IPS DF 6.9 (cell line): ENCODE results near the gene KIRREL3.

Source experiments
- DNase-seq: peaks from one replicate; pipeline ENCODE4 v3.0.0-alpha.2; 2013; ENCODE audit warnings: low read depth, low spot score
- H3K27ac ChIP-seq: one replicate; pipeline ENCODE4 v1.5.1; 2013; ENCODE audit warnings: low read length, control low read depth
- H3K27me3 ChIP-seq: 2 replicates; pipeline ENCODE4 v1.6.1; 2013; ENCODE audit warnings: mild to moderate bottlenecking, low read length; ENCODE audit not compliant: control insufficient read depth, insufficient read depth
- H3K36me3 ChIP-seq: 2 replicates; pipeline ENCODE4 v1.6.1; 2013; ENCODE audit warnings: low read length; ENCODE audit not compliant: control insufficient read depth, insufficient read depth
- H3K4me1 ChIP-seq: 2 replicates; pipeline ENCODE4 v1.6.1; 2013; ENCODE audit warnings: low read length; ENCODE audit not compliant: control insufficient read depth, insufficient read depth
- H3K4me3 ChIP-seq: 2 replicates; pipeline ENCODE4 v1.5.1; 2013; ENCODE audit warnings: mild to moderate bottlenecking, low read length
- H3K9me3 ChIP-seq: 2 replicates; pipeline ENCODE4 v1.6.1; 2013; ENCODE audit warnings: low read length, inconsistent platforms; ENCODE audit not compliant: control insufficient read depth, insufficient read depth
- WGBS: extraction: QIAGEN DNeasy Blood & Tissue Kit; methylation state at CpG from one replicate; pipeline ENCODE4 v1.1.7; 2013; ENCODE audit warnings: mixed read lengths, missing lambda C conversion rate; ENCODE audit not compliant: insufficient read length, insufficient coverage; 5-methylcytosine and 5-hydroxymethylcytosine counted together

Gene KIRREL3

DNA sequence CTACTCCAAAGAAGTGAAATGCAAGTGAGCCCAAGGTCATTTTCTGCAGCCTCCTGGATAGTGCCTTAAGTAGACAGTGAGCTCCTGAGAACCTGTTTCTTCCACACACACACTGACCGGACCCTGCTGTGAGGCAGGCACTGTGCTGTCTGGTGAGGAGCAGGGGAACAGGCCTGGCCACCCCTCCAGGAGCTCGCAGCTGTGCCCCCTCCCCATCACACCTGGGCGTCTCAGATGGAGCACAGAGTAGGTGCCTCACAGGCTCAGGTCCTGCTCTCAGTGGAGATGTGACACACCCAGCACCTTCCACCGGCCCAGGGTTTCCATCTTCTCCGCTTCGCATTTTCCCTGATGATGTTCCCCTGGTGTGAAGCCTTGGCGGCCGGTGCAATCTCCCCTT lies 470.2 kb downstream of the KIRREL3 start:
- DNase-seq = no peak
- Histone ChIP-seq H3K9me3 (no peaks in the 10 kb centered on the region), H3K4me1 (no peaks in the 10 kb centered on the region), H3K4me3 (no peak overlapping the region), H3K27ac (no peak overlapping the region), H3K36me3 (no peaks in the 10 kb centered on the region), H3K27me3 (no peaks in the 10 kb centered on the region)
- WGBS = no CpG with 5 or more reads among the region's 8 CpGs

DNA sequence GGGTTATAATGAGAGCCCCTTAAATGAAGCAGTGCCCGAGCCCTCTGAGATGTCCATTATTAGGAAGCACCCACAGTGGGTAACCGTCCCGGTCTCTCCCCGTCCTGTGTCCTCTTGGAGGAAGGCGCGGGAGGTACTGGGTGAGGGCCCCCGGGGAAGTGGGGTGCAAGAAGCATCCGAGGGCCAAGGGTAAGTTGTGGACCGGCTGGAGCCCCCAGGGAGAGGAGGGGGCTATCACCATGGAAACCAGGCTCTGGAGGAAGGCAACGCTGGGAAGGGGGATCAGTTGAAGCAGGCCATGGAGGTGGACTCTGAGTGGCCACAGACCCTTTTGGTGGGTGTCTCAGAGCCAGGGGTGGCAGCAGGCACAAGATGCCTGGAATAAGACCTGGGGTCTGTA lies 471.5 kb downstream of the KIRREL3 start:
- no peak overlapping the region for H3K27ac ChIP-seq
- no peaks in the 10 kb centered on the region for H3K4me1 ChIP-seq
- no peaks in the 10 kb centered on the region for H3K27me3 ChIP-seq
- WGBS = no CpG with 5 or more reads among the region's 10 CpGs
- DNase-seq = no peak
- no peaks in the 10 kb centered on the region for H3K36me3 ChIP-seq
- no peak overlapping the region for H3K4me3 ChIP-seq
- no peaks in the 10 kb centered on the region for H3K9me3 ChIP-seq

DNA sequence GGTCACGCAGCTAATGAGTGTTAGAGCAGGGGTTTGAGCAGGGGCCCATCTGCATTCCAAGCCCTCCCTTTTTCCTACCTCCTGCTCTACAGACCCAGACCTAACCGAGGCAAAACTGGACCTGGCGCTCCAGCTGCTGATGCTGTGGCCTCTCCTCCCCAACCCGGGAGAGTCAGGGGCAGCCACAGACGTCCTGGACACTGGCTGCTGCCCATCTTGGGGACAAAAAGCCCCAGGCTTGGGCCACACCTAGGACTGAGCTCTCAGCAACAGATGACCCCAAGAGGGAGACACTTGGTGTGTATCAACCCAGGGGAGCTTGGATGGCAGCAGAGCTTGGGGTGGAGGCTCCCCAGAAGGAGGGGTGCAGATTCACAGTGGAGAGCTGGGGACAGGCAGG lies 472.5 kb downstream of the KIRREL3 start:
- DNase-seq = no peak
- no peak overlapping the region for H3K4me3 ChIP-seq
- no peaks in the 10 kb centered on the region for H3K4me1 ChIP-seq
- H3K9me3 ChIP-seq = no peaks in the 10 kb centered on the region
- H3K27ac ChIP-seq = no peak overlapping the region
- no CpG with 5 or more reads among the region's 5 CpGs for WGBS
- H3K27me3 ChIP-seq = no peaks in the 10 kb centered on the region
- H3K36me3 ChIP-seq = no peaks in the 10 kb centered on the region

DNA sequence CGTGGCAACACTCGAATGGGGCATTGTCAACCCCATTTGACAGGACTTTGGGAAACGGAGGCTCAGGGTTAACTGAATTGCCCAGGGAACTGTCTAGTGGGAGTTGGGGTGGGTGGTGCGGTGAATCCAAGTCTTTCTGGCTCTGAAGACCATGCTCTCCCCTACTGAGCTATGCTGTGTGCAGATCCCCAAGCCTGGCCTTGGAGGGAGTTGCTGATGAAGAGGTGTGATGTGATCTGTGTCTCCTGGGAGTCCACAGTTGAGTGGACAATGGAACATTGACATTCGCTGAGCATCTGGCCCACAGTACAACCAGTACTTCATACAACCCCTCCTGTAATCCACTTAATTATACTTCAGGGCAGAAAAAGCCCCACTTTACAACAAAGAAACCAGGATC lies 472.9 kb downstream of the KIRREL3 start:
- H3K36me3 ChIP-seq = no peaks in the 10 kb centered on the region
- WGBS = no CpG with 5 or more reads among the region's 5 CpGs
- no peak for DNase-seq
- no peak overlapping the region for H3K27ac ChIP-seq
- no peaks in the 10 kb centered on the region for H3K27me3 ChIP-seq
- no peaks in the 10 kb centered on the region for H3K9me3 ChIP-seq
- no peaks in the 10 kb centered on the region for H3K4me1 ChIP-seq
- H3K4me3 ChIP-seq = no peak overlapping the region

DNA sequence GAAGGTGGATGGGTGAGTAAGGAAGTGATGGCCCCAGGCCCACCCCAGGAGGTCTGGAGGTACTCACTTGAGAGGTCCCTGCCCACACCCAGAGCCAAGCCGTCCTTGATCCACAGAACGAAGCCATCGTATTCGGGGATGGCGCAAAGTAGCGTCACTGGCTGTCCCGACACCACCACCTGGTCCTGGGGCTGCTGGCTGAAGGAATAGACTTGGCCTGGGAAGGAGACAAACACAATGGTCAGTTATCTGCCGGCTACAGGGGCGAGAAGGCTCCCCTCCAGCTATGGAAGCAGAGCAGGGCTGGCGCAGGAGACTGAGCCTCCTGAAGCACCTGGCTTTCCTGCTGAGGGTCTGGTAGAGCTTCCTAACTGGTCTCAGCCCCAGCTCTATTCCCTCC lies 474.1 kb downstream of the KIRREL3 start:
- DNase-seq = no peak
- Histone ChIP-seq H3K4me1 (no peaks in the 10 kb centered on the region), H3K9me3 (no peaks in the 10 kb centered on the region), H3K27ac (no peak overlapping the region), H3K36me3 (no peaks in the 10 kb centered on the region), H3K27me3 (no peaks in the 10 kb centered on the region), H3K4me3 (no peak overlapping the region)
- no CpG with 5 or more reads among the region's 10 CpGs for WGBS

DNA sequence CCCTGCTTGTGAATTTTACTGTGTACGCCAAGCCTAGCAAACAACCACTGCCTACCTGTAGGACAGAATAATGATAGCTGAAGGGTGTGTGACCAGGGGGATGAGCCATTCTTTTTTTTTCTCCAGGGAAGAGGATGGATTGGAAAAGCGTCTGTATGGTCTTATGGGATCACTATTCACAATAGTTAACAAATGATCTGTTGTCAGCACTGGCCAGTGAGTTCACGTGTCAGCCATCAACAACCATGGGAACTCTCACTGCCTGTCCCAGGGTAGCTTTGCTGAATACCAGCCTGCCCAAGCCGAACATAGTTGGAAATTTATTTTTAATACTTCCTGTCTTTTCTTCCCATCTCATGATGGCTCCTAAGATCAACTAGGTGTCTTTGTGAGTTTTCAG lies 474.9 kb downstream of the KIRREL3 start:
- WGBS = no CpG with 5 or more reads among the region's 4 CpGs
- Histone ChIP-seq H3K27ac (no peak overlapping the region), H3K4me3 (no peak overlapping the region), H3K4me1 (no peaks in the 10 kb centered on the region), H3K27me3 (no peaks in the 10 kb centered on the region), H3K9me3 (no peaks in the 10 kb centered on the region), H3K36me3 (no peaks in the 10 kb centered on the region)
- no peak for DNase-seq

DNA sequence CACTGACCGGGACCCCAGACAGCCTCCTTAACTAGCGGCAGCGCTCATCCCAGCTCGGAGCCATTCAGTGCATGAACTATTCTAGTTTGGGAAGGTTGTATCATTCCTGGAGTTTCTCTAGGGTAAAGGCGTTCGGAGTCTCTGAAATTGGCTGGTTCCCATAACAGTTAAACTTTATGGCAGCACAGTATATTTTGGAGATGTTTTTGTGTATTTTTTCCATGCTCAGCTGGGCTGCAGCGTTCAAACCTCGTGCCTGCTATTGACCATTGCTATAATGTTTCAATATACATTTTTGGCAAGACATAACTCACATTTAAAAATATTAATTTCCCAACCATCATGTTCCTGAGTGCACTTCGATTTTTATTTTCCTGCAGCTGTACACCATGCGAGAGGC lies 475.4 kb downstream of the KIRREL3 start:
- no CpG with 5 or more reads among the region's 10 CpGs for WGBS
- H3K36me3 ChIP-seq = no peaks in the 10 kb centered on the region
- no peak for DNase-seq

DNA sequence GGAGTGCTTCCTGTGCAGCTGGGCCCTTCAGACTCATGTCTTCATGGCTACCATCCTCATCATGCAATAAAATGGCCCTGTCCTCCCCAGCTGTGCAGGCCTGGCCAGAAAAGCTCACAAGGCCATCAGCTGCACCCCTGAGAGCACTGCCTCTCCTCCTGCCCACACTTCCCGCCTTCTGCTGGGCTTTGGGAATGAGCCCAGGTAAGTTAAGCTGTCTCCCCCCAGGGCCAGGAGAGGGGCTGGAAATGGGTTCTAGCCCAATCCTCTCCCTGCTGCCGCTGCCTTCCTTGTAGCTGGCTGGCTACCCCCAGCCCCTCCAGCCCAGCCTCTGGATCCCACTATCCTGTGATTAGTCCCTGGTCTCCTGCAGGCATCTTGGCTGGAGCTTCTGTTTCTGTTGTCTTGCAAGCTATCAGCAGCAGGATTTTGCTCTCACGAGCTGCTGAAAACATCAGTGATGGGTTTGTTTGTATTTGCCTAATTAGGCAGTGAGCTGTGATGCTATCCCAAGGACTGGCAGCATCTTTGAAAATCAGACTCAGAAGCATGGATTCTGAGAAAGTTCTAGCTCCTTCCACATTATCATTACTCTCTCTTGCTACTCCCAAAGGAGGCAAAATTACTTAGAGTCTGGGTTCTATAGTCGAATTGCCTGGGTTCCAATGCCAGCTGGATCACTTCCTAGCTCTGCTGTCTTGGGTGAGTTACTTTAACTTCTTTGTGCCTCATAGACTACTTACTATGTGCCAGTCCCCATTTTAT lies 476.9 kb downstream of the KIRREL3 start:
- Histone ChIP-seq H3K9me3 (no peaks in the 10 kb centered on the region), H3K27me3 (no peaks in the 10 kb centered on the region), H3K4me1 (no peaks in the 10 kb centered on the region), H3K4me3 (no peak overlapping the region), H3K36me3 (no peaks in the 10 kb centered on the region), H3K27ac (no peak overlapping the region)
- WGBS = no CpG with 5 or more reads among the region's 4 CpGs
- no peak for DNase-seq

More for the DNA sequence above, 475.4 kb downstream of the KIRREL3 start:
- Histone ChIP-seq H3K9me3 (no peaks in the 10 kb centered on the region), H3K27ac (no peak overlapping the region), H3K27me3 (no peaks in the 10 kb centered on the region), H3K4me3 (no peak overlapping the region), H3K4me1 (no peaks in the 10 kb centered on the region)

DNA sequence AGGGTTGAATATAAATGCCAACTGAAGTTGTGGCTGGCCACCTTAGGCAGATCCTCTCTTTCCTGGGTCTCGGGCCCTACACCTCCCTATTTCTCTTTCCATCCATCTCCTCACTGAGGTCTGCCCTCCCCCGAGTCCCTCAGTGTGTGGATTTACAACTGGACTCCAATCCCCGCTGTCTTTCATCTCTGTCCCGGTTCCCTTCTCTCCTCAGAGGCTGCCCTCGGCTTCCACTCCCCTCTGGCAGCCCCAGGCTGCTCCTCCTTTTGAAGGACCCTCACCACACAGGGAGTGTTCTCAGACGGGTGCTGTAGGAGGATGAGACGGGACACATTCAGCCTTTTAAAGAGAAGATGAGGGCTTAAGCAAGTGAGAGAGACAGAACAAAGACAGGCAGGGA lies 478.0 kb downstream of the KIRREL3 start:
- no peaks in the 10 kb centered on the region for H3K36me3 ChIP-seq
- H3K4me1 ChIP-seq = no peaks in the 10 kb centered on the region
- DNase-seq = no peak
- no peak overlapping the region for H3K27ac ChIP-seq
- WGBS = no CpG with 5 or more reads among the region's 7 CpGs
- H3K9me3 ChIP-seq = no peaks in the 10 kb centered on the region
- H3K4me3 ChIP-seq = no peak overlapping the region
- no peaks in the 10 kb centered on the region for H3K27me3 ChIP-seq

DNA sequence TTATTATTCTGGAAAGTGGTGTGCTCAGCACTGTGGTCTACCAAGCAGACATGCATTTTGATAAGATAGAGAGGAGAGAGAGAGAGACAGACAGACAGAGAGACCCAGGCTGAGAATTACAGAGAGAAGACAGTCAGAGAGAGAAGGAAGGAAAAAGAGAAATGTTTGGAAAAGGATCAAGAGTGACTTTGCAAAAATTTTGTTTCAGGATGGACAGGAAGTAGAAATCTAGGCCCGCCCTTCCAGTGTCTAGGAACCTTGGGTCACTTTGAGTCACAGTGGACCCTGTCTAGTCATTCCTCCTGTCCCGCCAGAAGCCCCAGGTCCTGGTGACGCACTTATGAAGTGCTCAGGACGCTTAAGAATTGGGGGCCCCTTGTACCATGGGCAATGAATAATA lies 478.4 kb downstream of the KIRREL3 start:
- Histone ChIP-seq H3K9me3 (no peaks in the 10 kb centered on the region), H3K27me3 (no peaks in the 10 kb centered on the region), H3K4me1 (no peaks in the 10 kb centered on the region), H3K27ac (no peak overlapping the region), H3K36me3 (no peaks in the 10 kb centered on the region), H3K4me3 (no peak overlapping the region)
- DNase-seq = no peak
- WGBS = no CpG with 5 or more reads among the region's 4 CpGs

DNA sequence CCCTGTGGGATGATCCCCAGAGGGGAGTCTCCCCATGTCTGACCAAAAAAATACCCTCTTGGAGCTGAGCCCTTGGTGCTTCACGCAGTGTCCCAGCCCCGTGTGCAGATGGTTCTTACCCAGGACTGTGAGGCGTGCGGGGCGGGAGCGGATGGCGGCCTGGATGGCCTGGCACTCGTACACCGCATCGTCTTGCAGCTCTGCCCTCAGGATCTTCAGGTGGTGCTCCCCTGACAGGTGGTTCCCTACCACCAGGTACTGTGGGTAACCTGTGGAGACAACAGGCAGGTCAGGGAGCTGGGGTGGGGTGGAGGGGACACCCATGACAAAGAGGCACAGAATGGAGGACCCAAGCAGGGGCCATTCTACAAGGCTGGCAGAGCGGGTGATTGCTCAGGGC lies 479.4 kb downstream of the KIRREL3 start:
- H3K27ac ChIP-seq = no peak overlapping the region
- WGBS = no CpG with 5 or more reads among the region's 11 CpGs
- H3K4me1 ChIP-seq = no peaks in the 10 kb centered on the region
- H3K27me3 ChIP-seq = no peaks in the 10 kb centered on the region
- H3K36me3 ChIP-seq = no peaks in the 10 kb centered on the region
- no peaks in the 10 kb centered on the region for H3K9me3 ChIP-seq
- no peak overlapping the region for H3K4me3 ChIP-seq
- DNase-seq = no peak
